Tibial artery (tissue), 4 donors: ENCODE data around the gene NOS3.

Experiments
- DNase-seq, 2 donors: peaks; one replicate each; pipeline ENCODE4 v3.0.0-alpha.2; 2019
- H3K27ac ChIP-seq, 2 donors: fragments of 200-600 bp; sonication (generic) in 1 of 2; 1 replicate in 1 of 2; 2 replicates in 1 of 2; pipeline ENCODE4 v1.5.1; 2018 to 2019; ENCODE audit warnings: mild to moderate bottlenecking in 1 of 2
- H3K27me3 ChIP-seq, 2 donors: fragments of 200-600 bp; sonication (generic) in 1 of 2; one replicate each; pipeline versions ENCODE4 v1.5.1 to v1.6.0; 2016 to 2019
- H3K36me3 ChIP-seq, 3 donors: fragments of 200-600 bp; sonication (generic) in 2 of 3; one replicate each; pipeline ENCODE4 v1.5.1; 2016 to 2019; ENCODE audit warnings: mild to moderate bottlenecking in 2 of 3
- H3K4me1 ChIP-seq, 4 donors: fragments of 200-600 bp; sonication (generic) in 2 of 4; 1 replicate in 3 of 4; 2 replicates in 1 of 4; pipeline ENCODE4 v1.5.1; 2016 to 2019
- H3K4me3 ChIP-seq, 2 donors: fragments of 200-600 bp; sonication (generic) in 1 of 2; 1 replicate in 1 of 2; 2 replicates in 1 of 2; pipeline ENCODE4 v1.5.1; 2018 to 2019; ENCODE audit warnings: mild to moderate bottlenecking in 2 of 2
- H3K9me3 ChIP-seq, 3 donors: fragments of 200-600 bp; sonication (generic) in 1 of 3; one replicate each; pipeline ENCODE4 v1.5.1; 2016 to 2019
- intact Hi-C: fragments of 100-400 bp; cut with DNase I; formaldehyde crosslinking; loops from one replicate; pipeline ENCODE4 v1.15.0; 2023; ENCODE audit warnings: low total_unique reads
- TF ChIP-seq, protein P1 (sequence below), 2 experiments: fragments of 200-600 bp in 1 of 2; fragments of 450-650 bp in 1 of 2; IDR thresholded peaks; one replicate each; pipeline ENCODE4 v1.5.1; 2017 to 2019; ENCODE audit warnings: antibody characterized with exemption in 2 of 2, mild to moderate bottlenecking in 1 of 2, moderate library complexity in 1 of 2

The NOS3 gene

DNA sequence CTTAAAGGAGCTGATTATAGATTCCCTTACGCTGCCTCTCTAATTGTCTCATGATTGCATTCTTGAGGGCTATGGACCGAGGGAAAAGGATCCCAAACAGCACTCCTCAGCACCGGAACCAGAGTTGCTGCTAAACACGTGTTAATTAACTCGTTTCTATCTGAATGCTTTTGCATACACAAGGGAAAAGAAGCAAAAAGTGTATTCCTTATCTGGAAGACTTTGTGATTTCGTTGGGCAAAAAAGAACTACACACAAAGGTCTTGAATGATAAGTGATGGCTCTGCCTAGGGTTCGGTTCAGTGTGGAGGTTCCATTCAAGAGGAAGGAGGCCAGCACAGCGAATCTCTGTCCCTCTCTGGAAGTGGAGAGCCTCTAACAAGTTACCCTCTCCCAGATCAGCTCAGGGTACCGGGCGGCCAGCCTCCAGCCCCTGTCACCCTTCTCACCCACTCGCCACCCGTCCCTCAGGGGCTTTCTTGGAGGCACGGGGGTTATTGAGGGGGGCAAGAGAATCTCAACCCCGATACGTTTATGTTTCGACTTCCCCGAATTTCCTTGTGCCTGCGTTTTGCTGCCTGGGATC lies 68.1 kb downstream of the NOS3 start:
- Histone ChIP-seq H3K27ac (peak overlapping the region; percentile 91 to 98), H3K4me3 (peak overlapping the region; percentile 65 to 81), H3K36me3 (peaks cover 0 to 5% (median 0%) of the 10 kb centered on the region in 3 donors), H3K27me3 (no peaks in the 10 kb centered on the region), H3K9me3 (no peaks in the 10 kb centered on the region), H3K4me1 (peaks cover 0 to 61% (median 52%) of the 10 kb centered on the region in 4 donors)
- intact Hi-C loops = loop anchor here (2.0 kb wide), 2 partner anchors 28 to 30 kb away; partner anchors contain the start of genes ABCB8 and AGAP3
- TF ChIP-seq, protein P1, sequence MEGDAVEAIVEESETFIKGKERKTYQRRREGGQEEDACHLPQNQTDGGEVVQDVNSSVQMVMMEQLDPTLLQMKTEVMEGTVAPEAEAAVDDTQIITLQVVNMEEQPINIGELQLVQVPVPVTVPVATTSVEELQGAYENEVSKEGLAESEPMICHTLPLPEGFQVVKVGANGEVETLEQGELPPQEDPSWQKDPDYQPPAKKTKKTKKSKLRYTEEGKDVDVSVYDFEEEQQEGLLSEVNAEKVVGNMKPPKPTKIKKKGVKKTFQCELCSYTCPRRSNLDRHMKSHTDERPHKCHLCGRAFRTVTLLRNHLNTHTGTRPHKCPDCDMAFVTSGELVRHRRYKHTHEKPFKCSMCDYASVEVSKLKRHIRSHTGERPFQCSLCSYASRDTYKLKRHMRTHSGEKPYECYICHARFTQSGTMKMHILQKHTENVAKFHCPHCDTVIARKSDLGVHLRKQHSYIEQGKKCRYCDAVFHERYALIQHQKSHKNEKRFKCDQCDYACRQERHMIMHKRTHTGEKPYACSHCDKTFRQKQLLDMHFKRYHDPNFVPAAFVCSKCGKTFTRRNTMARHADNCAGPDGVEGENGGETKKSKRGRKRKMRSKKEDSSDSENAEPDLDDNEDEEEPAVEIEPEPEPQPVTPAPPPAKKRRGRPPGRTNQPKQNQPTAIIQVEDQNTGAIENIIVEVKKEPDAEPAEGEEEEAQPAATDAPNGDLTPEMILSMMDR (IDR thresholded peaks at IDR 0.05) = no peak
- DNase-seq = peak in 1 of 2 donors; percentile 74

GRCh38 chr7:151059367-151060112 lies 68.7 kb downstream of the NOS3 start, which contains the start of gene SLC4A2:
SLC4A2 (plus strand) TSS chr7:151059589; CDS start chr7:151061988, 2,399 bp downstream.
- peak; percentile 77 to 92 for DNase-seq
- TF ChIP-seq, protein P1 (IDR thresholded peaks at IDR 0.05) = peak; percentile 42 to 45
- Histone ChIP-seq H3K36me3 (peaks cover 4 to 8% (median 4%) of the 10 kb centered on the region in 3 donors), H3K27ac (peak within 1 kb of the TSS; percentile 91 to 98), H3K9me3 (no peaks in the 10 kb centered on the region), H3K4me1 (peaks cover 0 to 61% (median 52%) of the 10 kb centered on the region in 4 donors), H3K27me3 (no peaks in the 10 kb centered on the region), H3K4me3 (peak within 1 kb of the TSS; percentile 65 to 81)
- intact Hi-C loops = loop anchor here (2.0 kb wide), 2 partner anchors 27 to 31 kb away; partner anchors contain the start of genes ABCB8 and AGAP3

DNA sequence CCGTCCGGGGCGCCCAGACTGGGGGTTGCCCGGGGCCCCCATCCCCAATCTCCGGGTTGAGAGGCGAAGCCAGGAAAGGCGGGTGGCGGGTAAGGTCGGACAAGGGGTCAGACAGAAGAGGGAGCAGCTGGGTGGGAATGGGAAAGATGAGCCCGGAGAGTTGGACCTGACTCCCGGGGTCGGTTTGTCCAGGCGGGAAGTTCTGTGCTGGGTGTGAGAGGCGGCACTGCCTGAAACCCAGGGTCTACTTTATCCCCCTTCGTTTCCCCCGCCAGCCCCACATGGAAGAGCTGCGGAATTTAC lies 69.2 kb downstream of the NOS3 start:
- H3K27me3 ChIP-seq = no peaks in the 10 kb centered on the region
- TF ChIP-seq, protein P1 (IDR thresholded peaks at IDR 0.05) = peak in 1 of 2 experiments; percentile 3
- no peaks in the 10 kb centered on the region for H3K9me3 ChIP-seq
- H3K27ac ChIP-seq = peak overlapping the region; percentile 91 to 98
- DNase-seq = no peak
- peaks cover 0 to 61% (median 52%) of the 10 kb centered on the region in 4 donors for H3K4me1 ChIP-seq
- intact Hi-C loops = no loop called here
- peak overlapping the region; percentile 65 to 81 for H3K4me3 ChIP-seq
- H3K36me3 ChIP-seq = peaks cover 9 to 13% (median 10%) of the 10 kb centered on the region in 3 donors

- Histone ChIP-seq H3K27me3 (no peaks in the 10 kb centered on the region), H3K27ac (peak overlapping the region; percentile 91 to 98), H3K36me3 (peaks cover 15 to 19% (median 15%) of the 10 kb centered on the region in 3 donors), H3K4me3 (peak overlapping the region; percentile 65 to 81), H3K4me1 (peaks cover 0 to 61% (median 52%) of the 10 kb centered on the region in 4 donors), H3K9me3 (no peaks in the 10 kb centered on the region)
- peak in 1 of 2 donors; percentile 80 for DNase-seq
- TF ChIP-seq, protein P1 (IDR thresholded peaks at IDR 0.05) = no peak
- intact Hi-C loops = no loop called here
These were observed 69.8 kb downstream of the NOS3 start for GRCh38 chr7:151060416-151061212.
